ENCODE results near the gene NUDT14. TPM values are rescaled to one million over a fixed set of nuclear protein-coding genes. Genes with fewer than 3 reads are reported as not detected.

Gene NUDT14
- polyA plus RNA-seq, 1 donor: 17.6 TPM

DNA sequence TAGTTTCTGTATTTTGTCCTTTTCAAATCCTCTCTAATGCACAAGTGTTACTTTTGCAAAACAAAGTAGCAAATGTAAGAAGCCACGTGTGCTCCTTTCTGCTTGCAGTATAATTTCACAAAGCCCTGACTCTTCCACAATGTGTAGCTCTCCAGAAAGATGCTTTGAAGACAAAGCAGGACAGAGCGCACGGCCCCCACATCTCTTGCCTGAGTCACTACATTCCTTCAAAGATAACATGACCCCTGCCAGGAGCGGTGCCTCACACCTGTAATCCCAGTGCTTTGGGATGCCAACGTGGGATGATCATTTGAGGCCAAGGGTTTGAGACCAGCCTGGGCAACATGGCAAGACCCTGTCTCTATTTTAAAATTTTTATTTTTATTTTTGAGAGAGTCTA lies 53.1 kb downstream of the NUDT14 start:
- DNase-seq: no peak

DNA sequence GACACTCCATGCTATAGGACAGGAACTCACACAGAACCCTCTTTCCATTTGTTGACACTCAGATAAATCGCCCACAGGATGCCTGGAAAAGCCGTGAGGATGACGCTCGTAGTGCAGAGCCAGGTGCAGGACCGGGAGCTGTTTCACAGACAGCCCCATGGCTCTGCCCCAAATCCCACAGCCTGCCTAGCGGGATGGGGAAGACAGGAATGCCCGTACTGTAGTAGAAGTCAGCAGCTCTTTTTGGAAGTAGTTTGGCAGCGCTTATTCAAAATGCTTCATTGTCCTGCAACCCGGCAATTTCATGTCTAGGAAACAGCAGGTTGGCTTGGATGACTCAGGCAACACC lies 54.2 kb downstream of the NUDT14 start:
- DNase-seq: peak; percentile 36

DNA sequence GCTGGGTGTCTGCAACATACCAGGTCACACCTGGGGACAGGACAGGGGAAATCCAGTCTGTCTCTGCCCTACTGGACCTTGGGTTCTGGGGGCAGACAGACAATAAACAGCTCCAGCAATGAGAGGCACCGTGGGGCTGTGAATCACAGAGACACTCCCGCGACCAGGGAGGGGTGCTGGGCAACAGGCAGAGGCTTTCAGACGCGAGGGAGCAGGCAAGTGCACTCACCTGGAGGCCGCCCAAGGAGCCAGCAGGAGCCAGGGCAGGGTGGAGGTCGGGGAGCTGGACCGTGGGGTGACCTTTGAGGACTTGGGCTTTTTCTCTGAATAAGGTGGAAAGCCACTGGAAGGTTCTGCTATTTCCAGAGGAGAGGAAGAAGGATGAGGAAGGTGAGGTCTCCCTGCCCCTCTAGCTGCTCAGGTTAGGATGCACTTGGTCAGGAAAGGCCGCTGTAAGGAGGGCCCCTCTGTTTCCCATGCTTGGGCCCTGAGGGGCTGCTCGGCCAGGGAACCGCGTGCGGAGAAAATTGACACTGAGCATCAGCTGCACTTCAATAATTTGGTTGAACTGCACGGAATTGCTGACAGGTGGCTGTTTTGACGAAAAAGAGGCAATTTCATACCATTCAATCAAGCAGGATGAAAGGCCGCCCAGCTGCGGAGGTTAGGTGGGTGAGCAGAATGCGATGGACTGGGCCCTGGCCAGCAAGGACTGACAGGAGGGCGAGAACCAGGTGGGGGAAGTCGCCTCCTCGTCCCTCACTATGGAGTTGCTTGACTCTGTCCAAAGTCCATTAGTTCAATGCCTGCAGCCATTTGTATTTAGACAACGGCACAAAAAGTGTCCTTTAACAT lies 54.8 kb downstream of the NUDT14 start:
- DNase-seq: no peak

DNA sequence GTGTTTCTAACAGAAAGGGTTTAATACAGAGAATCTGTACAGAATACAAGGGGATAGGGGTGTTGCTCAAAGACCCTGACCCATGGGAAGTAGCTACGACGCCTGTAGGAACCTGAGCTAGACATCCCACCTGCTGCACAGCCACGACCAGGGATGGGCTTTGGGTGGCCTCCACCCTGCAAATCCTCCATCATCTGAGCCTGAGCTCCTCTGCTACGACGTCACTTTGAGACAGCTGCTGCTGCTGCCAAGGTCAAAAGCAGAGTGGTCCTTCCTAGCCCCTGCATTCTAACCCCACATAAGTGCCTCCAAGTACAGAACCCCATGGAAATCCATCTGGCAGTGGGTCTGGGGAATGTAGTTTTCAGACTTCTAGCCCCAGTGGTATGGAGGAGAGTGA lies 56.3 kb downstream of the NUDT14 start:
- DNase-seq: no peak

DNA sequence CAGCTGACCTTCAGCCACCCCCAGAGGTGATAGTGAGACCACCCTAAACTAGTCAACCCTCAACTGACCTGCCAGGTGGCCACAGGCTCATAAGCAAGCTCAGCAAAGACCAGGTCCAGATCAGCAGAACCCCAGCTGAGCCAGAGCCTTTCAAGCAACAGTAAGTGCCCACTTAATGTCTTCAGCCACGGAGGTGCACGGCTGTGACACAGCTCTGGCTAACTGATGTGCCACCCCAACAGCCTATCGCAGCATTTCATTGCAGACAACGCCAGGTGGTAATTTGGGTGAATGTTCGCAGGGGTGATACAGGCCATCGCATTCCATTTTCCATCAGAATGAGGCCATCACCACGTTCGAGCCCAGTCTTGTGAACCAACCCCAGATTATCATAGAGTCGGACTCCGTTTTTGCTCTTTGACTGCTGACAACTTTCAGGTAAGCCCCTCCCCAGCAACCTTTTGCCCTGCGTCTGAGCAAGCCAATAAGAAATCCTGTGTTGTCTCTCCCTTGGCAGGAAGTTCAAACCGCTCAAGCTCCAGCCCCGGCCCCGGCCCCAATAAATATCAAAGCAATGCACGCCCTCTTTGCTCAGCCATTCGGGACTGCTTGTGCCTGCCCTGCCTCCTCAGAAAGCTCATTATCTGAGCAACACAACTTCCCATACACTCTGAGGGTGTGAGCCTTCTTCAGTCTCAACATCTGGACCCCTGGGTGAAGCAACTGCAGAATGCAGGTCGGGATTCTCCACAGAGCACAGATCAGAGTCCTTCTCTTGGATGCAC lies 56.9 kb downstream of the NUDT14 start:
- no peak for DNase-seq

DNA sequence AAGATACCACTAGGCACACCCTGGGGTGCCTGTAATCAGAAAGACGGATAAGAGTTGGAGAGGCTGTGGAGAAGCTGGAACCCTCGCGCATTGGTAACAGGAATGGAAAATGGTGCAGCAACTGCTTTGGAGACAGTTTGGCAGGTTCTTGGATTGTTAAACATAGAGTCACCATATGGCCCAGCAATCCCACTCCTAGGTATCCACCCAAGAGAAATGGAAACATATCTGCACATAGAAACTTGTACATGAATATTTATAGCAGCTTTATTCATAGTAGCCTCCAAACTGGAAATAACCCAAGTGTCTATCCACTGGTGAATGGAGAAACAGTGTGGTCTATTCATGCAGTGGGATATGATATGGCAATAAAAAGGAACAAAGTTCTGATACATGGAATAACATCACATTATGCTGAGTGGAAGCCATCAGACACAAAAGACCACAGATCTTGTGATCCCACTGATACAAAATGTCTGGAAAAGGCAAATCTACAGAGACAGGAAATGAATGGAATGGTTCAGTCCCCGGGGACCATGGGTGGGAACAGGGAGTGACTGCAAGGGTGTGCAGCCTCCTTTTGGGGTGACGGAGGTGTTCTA lies 57.9 kb downstream of the NUDT14 start:
- no peak for DNase-seq

Other genes starting within 250 kb of the NUDT14 start
- 31.8 TPM for gene AHNAK2, start 202.9 kb downstream of the NUDT14 start, polyA plus RNA-seq (ENCODE audit: insufficient read length)
- gene CLBA1, start 195.5 kb downstream of the NUDT14 start, polyA plus RNA-seq (ENCODE audit: insufficient read length): 5.0 TPM
- gene CDCA4, start 160.2 kb downstream of the NUDT14 start, polyA plus RNA-seq (ENCODE audit: insufficient read length): 18.2 TPM
- gene GPR132, start 115.9 kb downstream of the NUDT14 start, polyA plus RNA-seq (ENCODE audit: insufficient read length): 0.84 TPM
- 52.1 TPM for gene JAG2, start 12.5 kb downstream of the NUDT14 start, polyA plus RNA-seq (ENCODE audit: insufficient read length)
- 45.3 TPM for gene BTBD6, start 67.2 kb upstream of the NUDT14 start, polyA plus RNA-seq (ENCODE audit: insufficient read length)
- 29.7 TPM for gene BRF1, start 119.7 kb upstream of the NUDT14 start, polyA plus RNA-seq (ENCODE audit: insufficient read length)
- gene PACS2, start 133.4 kb upstream of the NUDT14 start, polyA plus RNA-seq (ENCODE audit: insufficient read length): 116 TPM
- 0.56 TPM for gene TEX22, start 217.2 kb upstream of the NUDT14 start, polyA plus RNA-seq (ENCODE audit: insufficient read length)
- 90.4 TPM for gene MTA1, start 238.5 kb upstream of the NUDT14 start, polyA plus RNA-seq (ENCODE audit: insufficient read length)